HG03025 (cell line): Measurements from ENCODE around the gene AXIN1.

Experiments used
- ATAC-seq: cut with Tn5 transposase; IDR thresholded peaks from one replicate; pipeline ENCODE4 v1.9.1; 2021; ENCODE audit warnings: mild to moderate bottlenecking, moderate library complexity; ENCODE audit not compliant: unreplicated experiment, low FRiP score

Gene AXIN1

GRCh38 chr16:307691-308312 is 44.7 kb downstream of the AXIN1 start:
- ATAC-seq, result no peak

GRCh38 chr16:306911-307370 is 45.6 kb downstream of the AXIN1 start:
- ATAC-seq, result no peak

DNA sequence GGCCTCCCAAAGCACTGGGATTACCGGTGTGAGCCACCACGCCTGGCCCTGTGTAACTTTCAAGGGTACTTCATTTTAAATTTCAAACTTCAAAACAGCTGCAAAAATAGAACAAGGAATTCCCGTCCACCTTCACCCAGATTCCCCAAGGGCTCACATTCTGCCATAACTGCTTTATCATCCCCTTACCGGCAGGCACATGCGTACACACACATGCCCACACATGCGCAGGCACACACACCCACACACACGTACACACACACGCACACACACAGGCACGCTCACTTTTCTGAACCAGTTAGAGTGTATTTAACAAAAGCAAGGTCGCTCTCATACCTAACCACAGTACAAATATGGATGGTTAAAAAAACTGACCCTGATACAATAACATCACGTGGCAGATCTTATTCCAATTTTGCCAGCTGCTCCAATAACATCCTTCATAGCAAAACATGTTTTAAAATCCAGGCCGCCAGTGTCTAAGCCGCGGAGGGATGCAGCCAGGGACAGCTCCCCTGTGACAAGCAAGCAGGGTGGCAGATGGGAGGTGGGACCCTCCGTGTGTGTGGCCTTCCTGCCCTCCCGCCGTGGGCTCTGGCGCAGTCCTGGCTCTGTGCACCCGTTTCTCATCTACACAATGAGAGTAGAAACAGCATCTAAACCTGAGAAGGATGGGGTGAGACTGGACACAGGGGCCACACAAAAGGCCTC is 46.5 kb downstream of the AXIN1 start:
- no peak for ATAC-seq

- ATAC-seq, result no peak
These were observed 48.6 kb downstream of the AXIN1 start for GRCh38 chr16:303760-304505.

- ATAC-seq, result no peak
These were observed 50.6 kb downstream of the AXIN1 start for GRCh38 chr16:301950-302349.

DNA sequence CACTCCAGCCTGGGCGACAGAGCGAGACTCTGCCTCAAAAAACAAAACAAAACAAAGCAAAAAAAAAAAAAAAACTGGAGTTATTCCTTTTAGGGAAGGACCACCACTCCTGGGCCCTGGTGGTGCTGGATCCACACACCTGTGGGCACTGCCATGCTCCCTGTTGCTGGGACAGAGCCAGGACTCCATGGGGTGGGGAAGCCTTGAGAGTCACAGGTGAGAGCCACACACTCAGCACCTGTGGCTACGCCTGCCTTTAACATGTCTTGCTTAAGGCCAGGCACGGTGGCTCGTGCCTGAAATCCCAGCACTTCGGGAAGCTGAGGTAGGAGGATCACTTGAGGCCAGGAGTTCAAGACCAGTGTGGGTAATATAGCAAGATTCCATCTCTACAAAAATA is 51.3 kb downstream of the AXIN1 start:
- ATAC-seq, result no peak

DNA sequence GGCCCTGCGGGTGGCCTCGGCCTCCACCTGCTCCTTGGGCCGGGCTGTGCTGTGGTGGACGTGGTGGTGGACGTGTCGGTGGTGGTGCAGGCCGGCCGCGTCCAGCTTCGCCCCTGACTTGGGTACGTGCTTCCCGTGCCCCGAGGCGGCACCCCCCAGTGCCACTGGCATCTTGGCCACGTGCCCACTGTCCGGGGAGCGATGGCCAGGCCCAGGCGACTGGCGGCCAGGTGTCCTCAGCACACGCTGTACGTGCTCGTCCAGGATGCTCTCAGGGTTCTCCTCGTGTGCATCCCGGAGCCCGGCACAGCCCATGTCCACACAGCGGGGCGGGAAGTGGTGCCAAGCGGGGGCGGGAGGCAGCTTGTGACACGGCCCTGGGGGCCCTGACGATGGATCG is 54.7 kb downstream of the AXIN1 start:
- ATAC-seq, result no peak

- ATAC-seq, result no peak
These were observed 55.6 kb downstream of the AXIN1 start for GRCh38 chr16:296806-297510.

DNA sequence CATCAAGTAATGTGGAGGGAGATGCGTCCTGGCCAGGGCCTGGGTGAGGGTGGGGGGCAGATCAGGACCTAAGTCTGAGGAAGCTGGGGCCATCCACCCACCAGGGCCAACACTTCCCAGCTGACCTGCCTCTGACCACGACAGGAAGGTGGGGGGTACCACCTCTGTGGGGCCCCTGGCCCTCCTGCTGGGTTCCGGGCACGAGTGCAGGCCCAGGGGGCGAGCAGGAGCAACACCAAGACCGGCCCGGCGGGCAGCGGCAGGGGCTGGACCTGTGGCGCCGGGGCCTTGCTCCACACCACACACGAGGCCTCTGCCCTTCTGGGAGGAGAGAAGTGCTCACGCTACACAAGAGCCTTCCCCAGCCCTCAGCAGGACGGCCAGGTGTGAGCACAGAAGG is 56.2 kb downstream of the AXIN1 start:
- ATAC-seq, result no peak

DNA sequence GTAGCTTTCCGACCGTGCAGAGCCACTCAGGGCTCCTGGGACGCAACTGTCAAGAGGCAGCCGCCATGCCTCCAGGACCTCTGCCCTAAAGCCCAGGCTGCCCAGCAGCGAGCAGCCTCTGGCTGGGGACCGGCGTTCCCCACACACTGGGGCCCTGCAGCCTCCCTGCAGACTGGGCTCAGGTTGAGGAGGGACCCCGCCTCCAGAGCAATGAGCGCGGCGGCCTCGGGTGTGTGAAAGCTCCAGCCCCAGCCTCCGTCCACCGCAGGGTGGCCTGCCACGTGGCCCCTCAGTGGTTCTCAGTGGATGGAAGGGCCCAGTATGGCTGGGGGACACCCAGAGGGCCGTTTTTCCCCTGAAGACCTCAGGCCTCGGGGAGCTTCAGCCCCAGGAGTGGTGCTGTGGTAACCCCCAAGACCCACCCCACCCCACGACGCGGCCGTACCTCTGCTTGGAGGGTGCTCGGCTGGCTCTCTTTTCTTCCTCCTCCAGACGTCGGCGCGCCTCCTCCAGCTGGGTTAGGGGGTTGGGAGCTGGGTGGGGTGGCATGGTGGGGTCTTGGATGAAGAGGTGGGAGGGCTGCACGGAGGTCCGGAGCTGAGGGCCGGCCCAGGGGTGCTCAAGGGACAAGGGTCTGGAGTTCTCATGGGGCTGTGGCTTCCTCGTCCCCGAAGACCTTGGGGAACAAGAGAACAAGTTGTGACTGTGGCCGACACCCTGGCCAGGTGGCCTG is 59.3 kb downstream of the AXIN1 start:
- no peak for ATAC-seq

DNA sequence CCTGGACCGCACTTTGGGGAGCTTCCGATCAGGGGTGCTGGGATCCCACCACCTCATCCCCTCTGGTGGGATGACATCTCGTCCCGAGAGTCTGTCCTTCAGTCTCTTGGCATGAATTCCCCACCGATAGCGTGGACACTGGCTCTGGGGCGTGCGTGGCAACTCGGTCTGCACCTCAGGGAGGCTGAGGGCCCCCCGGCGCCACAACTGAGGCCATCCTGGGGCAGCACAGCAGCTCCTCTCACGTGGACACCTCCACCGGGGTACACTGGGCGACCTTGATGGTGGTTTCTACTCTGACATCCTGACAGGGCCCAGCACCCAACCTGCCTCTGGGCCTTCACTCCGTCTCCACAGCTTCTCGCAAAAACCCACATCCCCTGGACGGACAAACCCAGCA is 61.0 kb downstream of the AXIN1 start:
- no peak for ATAC-seq

DNA sequence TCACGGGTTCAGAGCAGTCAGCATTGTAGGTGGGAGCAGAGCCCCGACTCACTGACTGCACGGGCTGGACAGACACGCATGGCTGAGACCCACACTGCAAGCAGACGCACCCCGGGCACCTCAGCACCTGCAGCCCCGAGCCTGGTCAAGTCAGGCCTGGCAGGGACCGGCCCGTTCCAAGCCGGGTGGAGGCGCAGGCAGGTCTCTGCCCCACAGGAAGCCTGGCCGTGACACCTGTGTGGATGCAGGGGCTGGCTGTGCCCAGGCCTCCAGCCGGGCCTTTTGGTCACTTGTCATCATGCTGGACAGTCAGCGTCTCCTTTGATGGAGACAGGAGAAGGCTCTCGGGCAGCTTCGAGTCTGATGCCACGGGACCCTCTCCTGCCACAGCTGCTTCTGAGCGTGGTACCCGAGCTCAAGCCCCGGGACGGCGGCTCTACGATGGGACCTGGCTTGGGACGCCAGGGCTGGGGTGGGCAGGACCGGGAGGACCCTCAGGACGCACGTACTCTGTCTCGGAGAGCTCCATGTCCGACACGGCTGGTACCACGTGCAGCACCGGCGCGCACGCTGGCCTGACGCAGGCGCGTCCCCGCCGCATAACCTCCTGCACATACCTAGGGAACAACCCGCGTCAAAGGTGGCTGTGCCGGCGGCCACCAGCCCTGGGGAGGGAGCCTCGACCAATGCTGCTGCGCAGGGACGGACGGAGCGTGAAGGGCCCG is 61.7 kb downstream of the AXIN1 start:
- no peak for ATAC-seq

- ATAC-seq, result no peak
These were observed 62.4 kb downstream of the AXIN1 start for GRCh38 chr16:290015-290680.

DNA sequence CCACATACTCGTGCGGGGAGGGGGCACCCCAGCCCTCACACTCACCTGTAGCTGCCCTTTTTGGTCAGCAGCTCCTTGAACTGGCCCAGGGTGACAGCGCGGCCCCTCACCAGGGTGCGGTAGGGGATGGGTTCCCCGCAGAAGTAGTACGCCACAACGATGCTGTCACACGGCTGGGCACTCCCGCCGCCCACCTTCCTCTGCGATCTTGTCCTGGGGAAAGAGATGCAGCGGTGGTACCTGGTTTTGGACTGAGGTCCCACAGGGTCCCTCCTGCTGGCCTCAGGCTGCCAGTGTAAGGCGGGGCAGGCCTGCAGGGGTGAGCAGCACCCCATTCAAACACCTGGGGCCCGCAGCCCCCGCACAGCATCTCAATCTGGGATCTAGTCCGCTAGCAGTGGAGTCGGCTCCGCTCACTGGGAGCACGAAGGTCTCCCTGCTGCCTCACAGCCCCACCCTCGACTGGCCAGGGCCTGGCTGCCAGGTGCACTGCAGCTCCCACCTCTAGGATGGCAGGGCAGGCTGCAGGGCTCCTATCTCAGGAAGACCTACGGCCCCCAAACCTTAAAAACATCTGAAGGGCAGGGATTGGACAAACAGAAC is 63.0 kb downstream of the AXIN1 start:
- no peak for ATAC-seq

GRCh38 chr16:287981-288920 is 64.3 kb downstream of the AXIN1 start:
- ATAC-seq, result no peak

DNA sequence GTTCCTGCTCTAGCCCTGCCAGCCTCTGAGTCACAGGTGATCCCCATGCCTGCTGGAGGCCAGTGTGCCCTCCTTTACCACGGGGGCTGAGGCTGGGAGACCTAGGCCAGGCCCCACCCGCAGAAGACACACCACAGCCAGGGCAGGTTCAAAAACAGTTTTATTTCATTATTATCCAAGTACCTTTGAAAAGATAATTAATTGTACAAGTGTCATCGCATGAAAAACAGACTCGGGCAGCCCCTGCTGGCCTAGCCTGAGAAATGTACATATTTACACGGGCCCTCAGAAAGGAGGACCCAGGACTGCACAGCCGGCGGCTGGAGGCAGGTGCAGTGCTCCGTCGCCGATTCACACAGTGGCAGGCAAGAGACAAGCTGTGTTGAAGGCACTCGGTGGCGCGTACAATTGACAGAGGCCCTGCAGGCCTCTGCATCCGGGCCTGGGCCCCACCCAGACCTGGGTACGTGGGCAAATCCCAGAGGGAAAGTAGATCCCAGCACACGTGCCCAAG is 65.2 kb downstream of the AXIN1 start:
- no peak for ATAC-seq

DNA sequence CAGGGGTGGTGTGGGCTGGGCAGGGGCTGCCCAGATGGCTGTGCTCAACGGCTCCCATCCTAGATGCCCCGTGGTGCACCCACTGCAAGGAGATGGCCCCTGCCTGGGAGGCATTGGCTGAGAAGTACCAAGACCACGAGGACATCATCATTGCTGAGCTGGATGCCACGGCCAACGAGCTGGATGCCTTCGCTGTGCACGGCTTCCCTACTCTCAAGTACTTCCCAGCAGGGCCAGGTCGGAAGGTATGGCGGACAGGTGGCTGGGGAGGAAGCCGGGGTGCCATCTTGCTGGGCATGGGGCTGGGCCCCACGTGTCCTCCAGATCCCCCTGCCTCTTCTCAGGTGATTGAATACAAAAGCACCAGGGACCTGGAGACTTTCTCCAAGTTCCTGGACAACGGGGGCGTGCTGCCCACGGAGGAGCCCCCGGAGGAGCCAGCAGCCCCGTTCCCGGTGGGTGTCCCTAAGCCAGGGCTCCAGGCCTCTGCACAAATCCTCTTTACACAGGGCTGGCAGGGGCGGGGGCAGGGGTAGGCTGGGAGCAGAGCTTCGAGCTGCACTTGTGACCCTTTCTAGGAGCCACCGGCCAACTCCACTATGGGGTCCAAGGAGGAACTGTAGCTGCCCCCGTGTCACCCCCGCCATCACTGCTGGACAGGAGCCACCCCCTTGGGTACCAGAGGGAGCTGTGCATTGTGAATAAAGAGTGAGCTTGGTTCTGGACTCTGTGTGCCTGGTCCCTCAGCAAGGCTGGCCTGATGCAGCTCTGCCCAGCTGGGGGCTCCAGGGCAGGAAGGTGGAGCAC is 65.8 kb downstream of the AXIN1 start:
- ATAC-seq, result no peak
